Left lobe of liver (tissue), 2 donors: ENCODE data around the gene SLC36A3. TPM values are rescaled to one million over a fixed set of nuclear protein-coding genes. Genes with fewer than 3 reads are reported as not detected.
"Not testable (repeated sequence)": the region's sequence is repeated elsewhere in the genome, so short reads cannot be mapped to it uniquely, and the experiment has no call there.

Source experiments
- ATAC-seq: fragments of 200-7000 bp; cut with Tn5 transposase; one replicate; pipeline ENCODE4 v1.9.1; 2020; ENCODE audit warnings: mild to moderate bottlenecking, moderate library complexity
- DNase-seq: peaks from one replicate; pipeline ENCODE4 v3.0.0-alpha.2; 2020; ENCODE audit warnings: low spot score
- total RNA-seq: library from RNA; stranded (reverse); gene quantifications from one replicate; pipeline ENCODE4 v1.2.1, GENCODE V29; 2021
- donor health status: DM: no; HTN: no; CAD: no; lungs with moderate emphysema.
- donor health status: DM: no; HTN: yes; CAD: no.

SLC36A3 gene
- total RNA-seq, 1 donor from 2014 or later, result not detected

- DNase-seq, ATAC-seq: not testable (repeated sequence)
Measured at GRCh38 chr5:151309266-151309665, 5.7 kb upstream of the SLC36A3 start.

DNA sequence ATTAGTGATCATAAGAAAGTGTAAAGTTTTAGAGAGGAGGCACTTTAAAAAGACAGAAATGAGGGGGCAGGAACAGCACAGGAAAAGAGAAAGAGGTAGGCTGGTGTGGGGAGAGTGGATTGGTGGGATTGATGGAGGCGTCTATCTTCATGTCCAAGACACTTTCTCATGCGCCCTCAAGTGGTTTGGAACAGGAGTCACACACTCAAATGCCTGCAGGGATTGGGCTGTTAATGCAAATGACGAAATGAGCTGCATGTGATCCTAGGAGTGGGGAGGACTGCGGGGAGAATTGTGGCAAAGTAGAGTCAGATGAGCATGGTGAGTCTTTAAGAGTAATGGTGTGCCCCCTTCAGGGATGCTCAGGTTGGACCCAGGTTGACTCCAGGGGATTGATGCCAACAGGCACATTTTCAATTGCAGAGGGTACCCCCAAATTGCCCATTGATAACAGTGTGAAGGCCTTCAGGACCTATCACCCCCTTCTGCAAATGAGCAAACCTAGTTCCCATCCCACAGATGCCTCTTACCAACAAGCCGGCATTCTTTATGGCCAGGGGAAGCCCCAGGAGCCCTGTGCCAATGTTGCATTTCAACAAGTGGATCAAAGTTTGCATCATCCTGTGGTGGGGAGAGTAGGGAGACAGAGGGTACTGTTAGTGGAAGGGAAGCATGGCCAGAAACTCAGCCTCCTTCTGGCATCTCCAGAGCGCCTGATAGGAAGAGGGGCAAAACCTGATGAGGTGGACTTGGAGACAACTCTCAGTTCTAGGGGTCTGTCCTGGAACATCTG is 5.3 kb downstream of the SLC36A3 start:
- ATAC-seq, result peak; percentile 86
- no peak for DNase-seq

DNA sequence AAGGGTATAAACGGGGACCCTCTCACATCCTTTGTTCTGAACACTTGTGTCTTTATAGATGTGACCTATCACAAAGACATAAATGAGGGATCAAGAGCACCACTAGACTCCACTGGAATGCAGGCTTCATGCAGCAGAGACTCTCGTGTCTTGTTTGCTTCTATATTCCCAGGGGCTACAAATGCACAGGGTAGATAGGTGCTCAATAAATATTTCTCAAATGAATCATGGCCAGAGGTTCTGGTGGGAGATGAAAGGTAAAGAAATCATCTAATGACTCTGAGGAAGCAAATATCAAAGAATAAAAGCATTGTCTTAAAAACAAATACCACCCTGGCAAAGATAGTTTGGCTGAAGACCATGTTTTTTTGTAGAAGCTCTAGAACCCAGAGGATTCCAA is 6.6 kb downstream of the SLC36A3 start:
- DNase-seq (no peak), ATAC-seq (no peak)

GRCh38 chr5:151296478-151296830 is 7.1 kb downstream of the SLC36A3 start:
- DNase-seq (no peak), ATAC-seq (no peak)

- no peak for ATAC-seq
- no peak for DNase-seq
Measured at GRCh38 chr5:151295791-151296477, 7.6 kb downstream of the SLC36A3 start.

DNA sequence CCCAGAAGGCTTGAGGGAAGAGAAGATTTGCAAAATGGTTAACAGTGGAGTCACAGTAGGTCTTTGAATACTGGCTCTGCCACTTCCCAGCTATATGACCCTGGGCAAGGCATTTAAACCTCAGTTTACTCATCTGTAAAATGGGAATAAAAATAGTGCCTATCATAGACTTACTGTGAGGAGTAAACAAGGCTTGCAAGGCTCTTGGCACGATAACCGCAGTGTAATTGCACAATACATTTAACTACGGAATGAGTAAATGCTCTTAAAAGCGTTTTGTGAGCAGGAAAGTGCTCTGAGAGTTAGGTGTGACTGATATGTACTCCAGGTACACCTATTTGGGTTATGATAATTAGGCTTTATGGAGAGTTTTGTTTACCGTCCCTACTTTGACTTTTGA is 8.4 kb downstream of the SLC36A3 start:
- ATAC-seq (no peak), DNase-seq (no peak)

GRCh38 chr5:151293624-151294023 is 9.9 kb downstream of the SLC36A3 start:
- DNase-seq (no peak), ATAC-seq (no peak)

- ATAC-seq, result no peak
- no peak for DNase-seq
Measured at GRCh38 chr5:151288180-151288579, 15.4 kb downstream of the SLC36A3 start.

DNA sequence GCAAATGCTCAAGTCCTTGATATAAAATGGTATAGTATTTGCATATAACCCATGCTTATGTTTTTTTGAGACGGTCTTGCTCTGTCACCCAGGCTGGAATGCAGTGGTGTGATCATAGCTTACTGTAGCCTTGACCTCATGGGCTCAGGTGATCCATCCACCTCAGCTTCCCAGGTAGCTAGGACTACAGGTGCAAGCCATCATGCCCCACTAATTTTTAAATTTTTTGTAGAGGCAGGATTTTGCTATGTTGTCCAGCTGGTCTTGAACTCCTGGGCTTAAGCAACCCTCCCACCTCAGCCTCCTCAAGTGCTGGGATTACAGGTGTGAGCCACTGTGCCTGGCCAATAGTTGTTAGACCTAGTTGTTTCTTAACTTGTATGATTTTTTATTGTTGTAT is 17.3 kb downstream of the SLC36A3 start:
- DNase-seq, result no peak
- no peak for ATAC-seq

GRCh38 chr5:151285683-151286082 is 17.9 kb downstream of the SLC36A3 start:
- DNase-seq (no peak), ATAC-seq (no peak)

DNA sequence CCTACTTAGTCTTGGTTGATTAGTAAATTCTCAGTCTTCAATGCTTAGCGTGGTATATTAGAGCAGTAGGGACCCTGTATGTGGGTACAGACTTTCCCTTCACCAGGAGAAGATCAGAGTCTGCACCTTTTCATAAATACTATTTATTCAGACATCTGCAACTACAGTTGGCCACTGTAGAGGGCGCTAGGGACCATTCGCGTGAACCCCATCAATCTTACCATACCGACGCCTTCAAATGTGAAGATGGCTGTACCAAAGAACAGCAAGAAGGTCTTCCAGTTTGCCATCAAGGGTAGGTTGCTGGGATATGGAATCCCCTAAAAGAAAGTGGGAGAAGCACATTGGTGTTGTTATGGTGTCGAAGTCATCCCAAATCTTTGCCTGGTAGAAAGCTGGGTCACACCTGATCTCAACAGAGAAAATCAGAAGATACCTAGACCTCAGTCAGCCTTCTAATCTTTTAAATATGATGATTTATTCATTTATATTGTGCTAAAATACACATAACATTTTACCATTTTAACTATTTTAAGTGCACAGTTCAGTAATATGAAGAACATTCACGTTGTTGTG is 19.1 kb downstream of the SLC36A3 start:
- no peak for ATAC-seq
- no peak for DNase-seq

GRCh38 chr5:151283120-151283825 is 20.3 kb downstream of the SLC36A3 start:
- DNase-seq (no peak), ATAC-seq (no peak)

GRCh38 chr5:151281001-151281639 is 22.4 kb downstream of the SLC36A3 start:
- no peak for DNase-seq

GRCh38 chr5:151280443-151280842 is 23.1 kb downstream of the SLC36A3 start:
- DNase-seq (no peak), ATAC-seq (no peak)

More at GRCh38 chr5:151281001-151281639, 22.4 kb downstream of the SLC36A3 start:
- ATAC-seq, result no peak

GRCh38 chr5:151278845-151279244 is 24.7 kb downstream of the SLC36A3 start:
- ATAC-seq, result no peak
- no peak for DNase-seq

- DNase-seq, result no peak
Measured at GRCh38 chr5:151275803-151276202, 27.8 kb downstream of the SLC36A3 start.

GRCh38 chr5:151274666-151275065 is 28.9 kb downstream of the SLC36A3 start:
- DNase-seq (no peak), ATAC-seq (no peak)

More at GRCh38 chr5:151275803-151276202, 27.8 kb downstream of the SLC36A3 start:
- ATAC-seq, result no peak

GRCh38 chr5:151271336-151271735 is 32.2 kb downstream of the SLC36A3 start:
- ATAC-seq, result no peak
- DNase-seq, result no peak

- DNase-seq (no peak), ATAC-seq (no peak)
Measured at GRCh38 chr5:151270599-151270998, 33.0 kb downstream of the SLC36A3 start.

GRCh38 chr5:151267491-151268260 is 35.9 kb downstream of the SLC36A3 start:
- ATAC-seq (no peak), DNase-seq (no peak)
